Osteocyte (in vitro differentiated cells): Measurements from ENCODE around the gene DNAAF5. TPM values are rescaled to one million over a fixed set of nuclear protein-coding genes. Genes with fewer than 3 reads are reported as not detected.
A peak's percentile ranks its signal among the peaks of the same experiment; 100 is the strongest.
"Not testable (repeated sequence)": the region's sequence is repeated elsewhere in the genome, so short reads cannot be mapped to it uniquely, and the experiment has no call there.

Source experiments
- DNase-seq: peaks from one replicate; pipeline ENCODE4 v3.0.0; 2021; ENCODE audit warnings: mixed read lengths; ENCODE audit not compliant: unreplicated experiment; ENCODE audit errors: extremely low spot score
- H3K27ac Mint-ChIP-seq: one replicate; pipeline ENCODE4 v1.8.0; 2021; ENCODE audit warnings: mild to moderate bottlenecking, mixed read lengths; ENCODE audit not compliant: unreplicated experiment
- H3K27me3 Mint-ChIP-seq: one replicate; pipeline ENCODE4 v1.8.0; 2021; ENCODE audit warnings: mixed read lengths; ENCODE audit not compliant: unreplicated experiment
- H3K36me3 Mint-ChIP-seq: one replicate; pipeline ENCODE4 v1.8.0; 2021; ENCODE audit warnings: mixed read lengths; ENCODE audit not compliant: unreplicated experiment
- H3K4me1 Mint-ChIP-seq: one replicate; pipeline ENCODE4 v1.8.0; 2021; ENCODE audit warnings: mixed read lengths; ENCODE audit not compliant: unreplicated experiment
- H3K4me3 Mint-ChIP-seq: one replicate; pipeline ENCODE4 v1.8.0; 2021; ENCODE audit warnings: mild to moderate bottlenecking, moderate library complexity, mixed read lengths; ENCODE audit not compliant: unreplicated experiment
- H3K9me3 Mint-ChIP-seq: one replicate; pipeline ENCODE4 v1.8.0; 2021; ENCODE audit warnings: mixed read lengths; ENCODE audit not compliant: unreplicated experiment
- CTCF ChIP-seq: fragments of 200-600 bp; sonication (generic); IDR thresholded peaks from 2 replicates; pipeline ENCODE4 v1.5.0; 2021; ENCODE audit warnings: antibody characterized with exemption, mild to moderate bottlenecking, moderate library complexity
- total RNA-seq: library from RNA; stranded (reverse); gene quantifications from 2 replicates; pipeline ENCODE4 v1.2.1, GENCODE V29; 2021

Gene DNAAF5
- total RNA-seq, 1 donor from 2014 or later = 28.1 TPM

GRCh38 chr7:803243-803635 lies 76.7 kb downstream of the DNAAF5 start:
- no peaks in the 10 kb centered on the region for H3K9me3 Mint-ChIP-seq
- no peaks in the 10 kb centered on the region for H3K27me3 Mint-ChIP-seq
- no peaks in the 10 kb centered on the region for H3K36me3 Mint-ChIP-seq
- no peak for TF ChIP-seq CTCF
- H3K4me1 Mint-ChIP-seq = peaks cover 18% of the 10 kb centered on the region
- no peak overlapping the region for H3K27ac Mint-ChIP-seq
- no peak overlapping the region for H3K4me3 Mint-ChIP-seq
- DNase-seq = no peak

GRCh38 chr7:803796-804195 lies 77.3 kb downstream of the DNAAF5 start:
- not testable (repeated sequence) for H3K9me3 Mint-ChIP-seq, H3K27ac Mint-ChIP-seq, H3K36me3 Mint-ChIP-seq, DNase-seq, H3K4me3 Mint-ChIP-seq, H3K27me3 Mint-ChIP-seq
- peaks cover 18% of the 10 kb centered on the region for H3K4me1 Mint-ChIP-seq

GRCh38 chr7:805261-805660 lies 78.8 kb downstream of the DNAAF5 start:
- Mint-ChIP-seq H3K4me1 (peaks cover 18% of the 10 kb centered on the region), H3K9me3 (no peaks in the 10 kb centered on the region), H3K4me3 (no peak overlapping the region), H3K36me3 (no peaks in the 10 kb centered on the region), H3K27ac (no peak overlapping the region), H3K27me3 (no peaks in the 10 kb centered on the region)
- DNase-seq = no peak
- no peak for TF ChIP-seq CTCF

- H3K9me3 Mint-ChIP-seq = peaks cover 9% of the 10 kb centered on the region
- no peak for TF ChIP-seq CTCF
- DNase-seq = no peak
- peak overlapping the region; percentile 100 for H3K27ac Mint-ChIP-seq
- no peaks in the 10 kb centered on the region for H3K27me3 Mint-ChIP-seq
- H3K4me1 Mint-ChIP-seq = peaks cover 57% of the 10 kb centered on the region
- H3K4me3 Mint-ChIP-seq = peak overlapping the region; percentile 71
- peaks cover 6% of the 10 kb centered on the region for H3K36me3 Mint-ChIP-seq
These were observed 89.1 kb downstream of the DNAAF5 start for GRCh38 chr7:815284-816216.

GRCh38 chr7:816300-816750 lies 89.8 kb downstream of the DNAAF5 start:
- H3K9me3 Mint-ChIP-seq = peaks cover 9% of the 10 kb centered on the region
- peaks cover 6% of the 10 kb centered on the region for H3K36me3 Mint-ChIP-seq
- peak overlapping the region; percentile 71 for H3K4me3 Mint-ChIP-seq
- no peak overlapping the region for H3K27ac Mint-ChIP-seq
- DNase-seq = peak; percentile 99
- H3K27me3 Mint-ChIP-seq = no peaks in the 10 kb centered on the region
- peaks cover 60% of the 10 kb centered on the region for H3K4me1 Mint-ChIP-seq
- TF ChIP-seq CTCF = no peak
